ENCODE data around the gene CBX8.

Gene CBX8

DNA sequence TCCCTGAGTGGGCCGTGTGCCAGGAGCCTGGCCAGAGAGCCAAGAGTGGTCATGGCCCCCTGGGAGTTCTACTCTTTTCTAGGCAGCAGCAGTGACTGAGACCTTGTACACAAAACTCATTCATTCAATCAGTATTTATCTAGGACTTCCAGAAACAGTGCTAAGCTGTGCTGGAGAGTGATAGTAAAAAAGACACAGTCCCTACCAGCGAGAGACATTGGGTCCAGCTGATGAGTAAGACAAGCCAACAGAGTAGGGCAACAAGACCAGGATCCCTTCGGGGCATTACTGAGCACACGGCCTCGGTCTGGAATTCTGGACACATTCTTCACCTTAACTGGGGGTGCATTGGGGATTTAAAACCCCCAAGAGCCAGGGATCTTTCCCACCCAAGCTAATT, 22.2 kb upstream of the CBX8 start:
- FAIRE-seq, result no peak

DNA sequence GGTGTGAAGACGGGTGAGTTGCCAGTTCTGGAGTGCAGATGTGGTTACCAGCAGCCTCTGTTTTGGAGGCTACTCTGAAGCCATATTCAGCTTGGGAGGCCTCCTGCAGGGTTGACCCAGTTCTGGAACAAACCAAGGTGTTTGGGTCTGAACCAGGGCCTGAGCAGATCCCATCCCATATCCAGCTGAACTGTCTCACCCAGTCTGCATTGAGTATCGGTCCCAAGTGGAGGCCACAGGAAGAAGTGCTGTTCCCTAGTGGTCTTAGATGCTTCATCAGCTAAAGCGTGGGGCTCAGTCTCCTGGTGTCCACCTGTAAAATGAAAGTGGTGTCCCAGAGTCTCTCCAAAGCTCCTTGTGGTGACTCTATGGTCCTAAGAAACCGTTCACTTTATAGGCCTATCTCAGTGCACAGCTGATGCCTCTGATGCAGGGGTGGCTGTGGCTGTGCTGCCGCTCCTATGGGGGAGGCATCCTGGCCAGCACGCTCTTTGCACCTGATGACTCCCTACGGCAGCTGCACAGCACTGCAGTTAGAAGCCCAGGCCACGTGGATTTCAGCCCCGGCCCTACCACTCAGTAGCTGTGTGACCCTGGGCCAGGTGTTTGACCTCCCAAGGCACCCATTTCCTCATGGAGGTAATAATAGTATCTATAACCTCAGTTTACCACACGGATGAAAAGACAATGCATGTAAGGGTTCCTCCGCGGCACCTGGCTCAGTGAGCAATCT, 21.3 kb upstream of the CBX8 start:
- FAIRE-seq, result no peak

DNA sequence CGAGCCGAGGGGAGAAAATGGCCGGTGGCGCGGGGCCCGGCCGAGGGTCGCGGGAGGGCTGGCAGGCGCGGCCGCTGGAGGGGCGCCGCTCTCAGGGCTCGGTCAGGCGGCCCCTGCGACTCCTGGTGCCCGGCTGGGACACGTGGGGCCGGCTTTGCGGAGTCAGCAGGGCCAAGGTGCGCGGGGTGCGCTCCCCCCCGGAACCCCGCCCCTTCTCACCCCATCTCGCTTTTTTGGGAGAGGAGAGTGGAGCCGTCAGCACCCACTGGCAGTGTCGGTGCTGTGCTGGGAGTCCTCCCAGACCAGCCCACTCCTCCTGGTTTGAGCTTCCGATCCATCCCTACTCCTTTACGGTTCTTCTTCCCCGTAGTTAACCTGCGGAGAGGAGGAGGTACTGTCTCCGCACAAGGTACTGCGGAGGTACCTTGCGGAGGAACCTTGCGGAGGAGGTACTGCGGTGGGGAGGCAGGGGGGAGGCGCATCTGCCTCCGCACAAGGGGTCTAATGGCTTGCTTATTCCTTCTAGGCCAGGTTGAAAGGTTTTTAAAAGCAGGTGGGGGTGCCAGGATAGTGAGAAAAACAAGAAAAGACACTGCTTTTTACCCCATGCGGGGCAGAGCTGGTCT, 19.1 kb upstream of the CBX8 start:
- FAIRE-seq, result no peak

DNA sequence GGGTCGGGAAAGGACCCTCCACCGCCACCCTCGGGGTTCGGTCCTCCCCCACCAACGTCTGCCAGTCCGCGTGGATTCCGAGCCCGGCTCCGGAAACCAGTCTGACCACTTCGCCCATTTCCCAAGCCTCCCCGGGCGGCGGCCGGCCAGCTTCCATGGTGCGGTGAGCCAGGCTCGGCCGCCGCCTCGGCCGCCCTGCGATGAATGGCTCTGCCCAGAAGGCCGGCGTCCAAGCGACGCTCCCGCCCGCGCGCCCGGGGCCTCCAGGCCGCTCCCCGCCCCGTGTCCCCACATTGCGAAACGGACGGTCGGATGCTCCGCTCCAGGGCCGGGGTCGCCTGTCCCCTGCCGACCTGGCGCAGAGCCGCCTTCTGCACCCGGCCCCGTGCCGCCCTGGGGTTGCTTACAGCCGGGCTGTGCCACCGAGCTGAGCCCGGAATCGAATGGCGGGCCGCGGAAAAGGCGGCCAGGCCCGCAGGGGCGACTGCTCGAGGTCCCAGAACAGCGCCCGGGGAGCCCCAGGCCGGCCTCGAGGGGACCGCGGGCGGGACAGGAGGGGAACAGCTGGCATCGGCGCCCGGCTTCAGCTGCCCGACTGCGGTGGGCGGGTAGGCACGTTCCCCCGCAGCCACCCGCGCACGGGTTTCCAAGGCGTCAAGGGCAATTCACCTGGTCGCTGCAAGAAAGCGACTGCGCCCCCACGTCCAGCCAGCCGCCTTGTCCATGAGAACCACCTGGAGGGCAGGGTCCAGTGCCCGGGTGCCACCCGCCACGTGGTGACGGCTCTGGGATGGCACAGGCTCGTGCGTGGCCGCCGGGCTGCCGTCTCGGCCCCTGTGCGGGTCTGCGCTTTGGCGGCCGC, 18.3 kb upstream of the CBX8 start:
- no peak for FAIRE-seq

- FAIRE-seq, result no peak
Observed at GRCh38 chr17:79814127-79814973, 17.5 kb upstream of the CBX8 start.

DNA sequence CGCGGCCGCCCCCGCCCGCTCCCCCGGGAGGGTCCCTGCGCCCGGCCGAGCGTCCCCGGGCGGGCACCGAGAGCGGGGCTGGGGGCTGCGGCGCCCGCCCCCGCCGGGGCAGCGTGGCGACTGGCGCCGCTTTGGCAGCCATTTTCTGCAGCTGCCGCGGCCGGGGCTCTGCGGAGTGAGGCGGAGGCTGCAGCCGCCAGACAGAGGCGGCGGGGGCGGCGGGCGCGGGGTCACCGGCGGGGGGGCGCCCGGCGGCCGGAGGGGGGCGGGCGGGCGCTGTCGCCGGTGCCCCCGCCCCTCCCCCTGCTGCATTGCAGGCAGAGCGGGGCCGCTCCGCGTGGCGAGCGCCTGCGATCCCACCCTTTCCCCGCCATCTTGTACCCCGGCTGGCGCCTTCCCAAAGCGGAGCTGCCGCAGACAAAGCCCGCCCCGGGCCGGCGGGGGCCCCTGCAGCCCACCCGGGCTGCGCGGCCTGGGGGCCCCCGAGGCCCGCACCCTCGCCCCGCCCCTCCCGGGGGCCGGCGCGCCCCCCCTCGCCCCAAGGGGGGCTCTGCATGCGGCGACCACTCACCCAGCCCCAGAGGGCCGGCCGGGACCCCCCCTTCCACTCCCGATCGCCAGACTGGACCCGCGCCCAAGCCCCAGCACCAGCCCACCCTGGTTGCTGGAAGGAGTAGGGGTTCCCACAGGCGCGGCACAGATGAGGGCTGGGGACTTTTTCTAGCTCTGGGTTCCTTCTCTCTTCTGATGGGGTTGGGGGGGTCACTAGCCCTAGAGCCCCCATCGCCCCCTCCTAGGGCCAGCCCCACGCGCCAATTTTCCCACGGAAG, 16.6 kb upstream of the CBX8 start:
- no peak for FAIRE-seq

- no peak for FAIRE-seq
Observed at GRCh38 chr17:79812353-79813258, 15.7 kb upstream of the CBX8 start.

- FAIRE-seq, result no peak
Observed at GRCh38 chr17:79811868-79812352, 15.0 kb upstream of the CBX8 start.

GRCh38 chr17:79811011-79811867, 14.4 kb upstream of the CBX8 start:
- no peak for FAIRE-seq

DNA sequence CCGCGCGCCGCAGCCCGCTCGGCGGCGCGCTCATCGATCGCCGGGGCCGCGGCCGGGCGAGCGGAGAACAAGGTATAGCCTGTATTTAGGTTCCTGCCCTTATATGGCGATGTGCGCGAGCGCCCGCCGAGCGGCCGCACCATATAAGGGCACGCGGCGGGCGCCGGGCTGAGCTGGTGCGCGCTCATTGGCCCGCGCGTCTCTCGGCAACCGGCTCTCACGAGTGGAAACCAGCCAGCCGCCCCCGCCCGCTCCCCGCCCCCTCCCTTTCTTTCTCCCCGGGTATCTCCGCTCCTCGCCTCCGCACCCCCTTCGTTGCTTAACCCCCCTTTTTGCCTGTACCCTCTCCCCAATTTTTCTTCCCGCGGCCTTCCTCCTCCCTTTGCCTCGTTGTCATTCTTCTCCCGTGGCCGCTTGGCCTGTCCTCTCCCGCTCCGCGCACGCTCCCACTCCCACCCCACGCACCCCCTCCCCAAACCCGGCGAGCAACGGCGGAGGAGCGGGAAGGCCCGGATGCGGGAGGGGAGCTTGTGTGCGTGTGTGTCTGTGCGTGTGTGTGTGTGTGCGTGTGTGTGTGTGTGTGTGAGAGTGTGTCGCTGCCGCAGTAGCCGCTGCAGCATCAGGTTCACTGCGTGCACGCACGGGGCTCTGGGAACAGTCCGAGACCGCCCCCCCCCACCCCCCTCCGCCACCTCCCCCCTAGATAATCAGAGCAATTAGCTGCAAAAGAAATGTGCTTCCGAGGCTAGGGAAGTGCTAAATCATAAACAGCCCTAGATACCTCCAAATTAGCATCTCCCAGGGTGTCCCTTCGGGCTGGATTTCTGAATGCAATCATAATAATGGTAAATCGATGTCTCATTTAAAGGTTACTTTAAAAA, 13.5 kb upstream of the CBX8 start:
- FAIRE-seq, result no peak

DNA sequence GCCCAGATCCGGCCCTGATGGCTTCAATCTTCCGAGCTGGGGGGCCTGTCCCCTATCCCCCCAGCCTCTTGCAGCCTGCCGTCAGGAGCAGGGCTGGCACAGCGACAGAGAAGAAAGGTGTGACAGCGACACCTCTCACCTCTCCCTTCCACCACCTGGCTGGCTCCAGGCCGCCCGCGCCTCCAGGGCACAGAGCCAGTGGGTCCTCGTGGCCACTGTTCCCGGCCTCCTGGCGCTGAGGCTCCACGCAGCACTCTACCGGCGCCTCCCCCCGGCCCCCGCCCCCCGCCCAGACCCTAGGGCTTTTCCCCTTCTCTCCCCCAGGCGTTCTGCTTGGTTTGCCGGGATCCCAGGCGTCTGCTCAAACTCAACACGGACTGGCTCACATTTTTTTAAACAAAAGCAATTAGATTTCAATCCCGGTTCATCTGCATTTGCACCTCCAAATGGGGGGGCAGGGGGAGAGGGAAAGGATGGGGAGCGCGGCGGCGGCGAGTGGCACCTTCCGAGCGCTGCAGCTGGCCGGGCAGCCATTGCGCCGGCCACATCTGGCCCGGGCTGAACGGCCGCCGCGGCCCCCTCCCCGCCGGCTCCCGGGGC, 12.8 kb upstream of the CBX8 start:
- no peak for FAIRE-seq

- no peak for FAIRE-seq
Observed at GRCh38 chr17:79808763-79809529, 12.1 kb upstream of the CBX8 start.

- no peak for FAIRE-seq
Observed at GRCh38 chr17:79806863-79807720, 10.2 kb upstream of the CBX8 start.

DNA sequence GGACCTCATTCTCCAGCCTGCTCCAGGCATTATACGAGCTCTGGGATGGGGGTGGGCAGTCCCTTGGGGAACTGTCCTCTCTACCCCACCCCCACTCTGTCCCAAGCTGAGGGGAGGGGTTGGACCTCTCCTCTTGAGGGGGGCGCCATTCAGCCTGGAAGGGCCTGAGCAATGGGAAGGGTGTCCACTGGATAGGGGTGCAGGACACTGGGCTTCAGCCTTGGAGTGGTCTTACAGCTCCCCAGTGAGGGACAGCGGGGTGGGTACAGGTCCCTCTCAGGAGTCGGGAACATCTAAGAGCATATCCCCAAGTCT, 9.5 kb upstream of the CBX8 start:
- FAIRE-seq, result no peak

- no peak for FAIRE-seq
Observed at GRCh38 chr17:79804856-79805696, 8.2 kb upstream of the CBX8 start.
